Naive B cell (primary cell): ENCODE measurements around the gene BCAR3. TPM values are rescaled to one million over a fixed set of nuclear protein-coding genes. Genes with fewer than 3 reads are reported as not detected.
A peak's percentile ranks its signal among the peaks of the same experiment; 100 is the strongest.
"Not testable (repeated sequence)": the region's sequence is repeated elsewhere in the genome, so short reads cannot be mapped to it uniquely, and the experiment has no call there.

ENCODE experiments used
- ATAC-seq, 2 donors: fragments of 150-1000 bp; cut with Tn5 transposase; 2 replicates each; pipeline ENCODE4 v1.10.0; 2021; ENCODE audit warnings: low read depth in 2 of 2, mild to moderate bottlenecking in 2 of 2, moderate library complexity in 2 of 2
- DNase-seq: peaks from one replicate; pipeline ENCODE4 v3.0.0; 2022
- H3K27ac Mint-ChIP-seq, 6 donors: one replicate each; pipeline ENCODE4 v1.8.0; 2020 to 2022; ENCODE audit warnings: mild to moderate bottlenecking in 6 of 6, mixed read lengths in 6 of 6, moderate library complexity in 5 of 6, inconsistent platforms in 2 of 6
- H3K27me3 Mint-ChIP-seq, 3 donors: one replicate each; pipeline ENCODE4 v1.8.0; 2021 to 2022; ENCODE audit warnings: mixed read lengths in 3 of 3, mild to moderate bottlenecking in 1 of 3
- H3K36me3 Mint-ChIP-seq, 2 donors: one replicate each; pipeline ENCODE4 v1.8.0; 2020 to 2022; ENCODE audit warnings: mixed read lengths in 2 of 2, inconsistent platforms in 1 of 2, mild to moderate bottlenecking in 1 of 2
- H3K4me1 Mint-ChIP-seq, 3 donors: one replicate each; pipeline ENCODE4 v1.8.0; 2020 to 2022; ENCODE audit warnings: mixed read lengths in 3 of 3, inconsistent platforms in 1 of 3, mild to moderate bottlenecking in 1 of 3, moderate library complexity in 1 of 3
- H3K4me3 Mint-ChIP-seq, 8 donors: one replicate each; pipeline ENCODE4 v1.8.0; 2020 to 2022; ENCODE audit warnings: mild to moderate bottlenecking in 8 of 8, mixed read lengths in 8 of 8, moderate library complexity in 8 of 8, inconsistent platforms in 2 of 8
- H3K9me3 Mint-ChIP-seq, 7 donors: one replicate each; pipeline ENCODE4 v1.8.0; 2020 to 2022; ENCODE audit warnings: mixed read lengths in 7 of 7, mild to moderate bottlenecking in 5 of 7, inconsistent platforms in 2 of 7, moderate library complexity in 1 of 7
- polyA plus RNA-seq, 6 donors: library from polyadenylated mRNA; unstranded; fragments of 300-500 nt; fragmentation: Illumina TruSeq; gene quantifications; one replicate each; pipeline ENCODE4 v1.2.3, GENCODE V29; 2021; ENCODE audit warnings: low read depth in 6 of 6

BCAR3 gene
- polyA plus RNA-seq, 6 donors from 2014 or later: 0.73 to 3.2 (median 1.7) TPM; not detected in 1

DNA sequence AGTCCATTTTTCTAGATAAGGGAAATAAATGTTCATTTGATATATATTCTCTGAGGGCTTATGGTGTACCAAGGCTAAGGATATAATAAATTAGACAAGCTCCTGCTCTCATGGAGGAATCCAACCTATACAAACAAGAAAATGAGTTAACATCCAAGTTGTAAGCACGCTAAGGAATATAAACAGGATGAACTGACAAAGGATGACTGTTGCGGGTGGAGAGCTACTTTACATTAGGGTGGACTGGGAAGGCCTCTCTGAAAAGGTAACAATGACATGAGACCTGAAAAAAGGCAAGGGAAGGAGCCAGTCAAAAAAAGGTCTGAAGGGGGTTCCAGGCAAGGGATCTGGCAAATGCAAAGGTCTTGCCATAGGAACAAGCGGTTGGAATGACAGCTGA is 3.1 kb downstream of the BCAR3 start:
- ATAC-seq (no peak), DNase-seq (no peak)
- Mint-ChIP-seq H3K9me3 (no peaks in the 10 kb centered on the region), H3K27me3 (no peaks in the 10 kb centered on the region), H3K4me1 (peaks cover 24 to 33% (median 26%) of the 10 kb centered on the region in 3 donors), H3K27ac (no peak overlapping the region), H3K4me3 (no peak overlapping the region), H3K36me3 (peaks cover 0 to 5% of the 10 kb centered on the region in 2 donors)

- Mint-ChIP-seq H3K4me3 (no peak overlapping the region), H3K4me1 (peaks cover 24 to 32% (median 31%) of the 10 kb centered on the region in 3 donors), H3K9me3 (no peaks in the 10 kb centered on the region), H3K27ac (peak overlapping the region in 1 of 6 donors; percentile 82), H3K27me3 (no peaks in the 10 kb centered on the region), H3K36me3 (peaks cover 0 to 11% of the 10 kb centered on the region in 2 donors)
- DNase-seq (no peak), ATAC-seq (no peak)
Observed at GRCh38 chr1:93677729-93678128, 3.9 kb downstream of the BCAR3 start.

- peak overlapping the region in 1 of 6 donors; percentile 86 for H3K27ac Mint-ChIP-seq
- H3K9me3 Mint-ChIP-seq: no peaks in the 10 kb centered on the region
- no peak for ATAC-seq
- no peak overlapping the region for H3K4me3 Mint-ChIP-seq
- no peak for DNase-seq
- H3K27me3 Mint-ChIP-seq: no peaks in the 10 kb centered on the region
- peaks cover 18 to 31% (median 26%) of the 10 kb centered on the region in 3 donors for H3K4me1 Mint-ChIP-seq
- peaks cover 0 to 12% of the 10 kb centered on the region in 2 donors for H3K36me3 Mint-ChIP-seq
Observed at GRCh38 chr1:93676427-93676826, 5.2 kb downstream of the BCAR3 start.

DNA sequence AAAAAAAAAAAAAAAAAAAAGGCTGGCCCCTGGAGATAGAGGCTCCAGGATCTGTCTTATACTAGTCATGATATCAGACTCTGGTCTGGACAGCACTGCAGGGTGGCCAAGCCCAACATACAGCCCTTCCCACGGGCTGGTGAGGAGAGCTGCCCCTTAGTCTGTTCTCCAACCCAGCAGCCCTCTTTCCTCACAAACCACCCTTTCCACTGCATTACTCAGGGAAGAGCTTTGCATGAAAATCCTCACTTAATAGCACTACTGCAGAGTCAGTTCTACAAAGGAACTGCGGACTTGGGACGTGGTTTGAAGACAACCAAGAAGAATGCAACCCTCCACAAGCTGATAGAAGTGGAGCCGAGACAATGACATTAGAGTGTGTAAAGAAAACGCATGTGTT is 5.7 kb downstream of the BCAR3 start:
- Mint-ChIP-seq H3K4me1 (peaks cover 18 to 31% (median 25%) of the 10 kb centered on the region in 3 donors), H3K4me3 (no peak overlapping the region), H3K36me3 (peaks cover 0 to 12% of the 10 kb centered on the region in 2 donors), H3K27me3 (no peaks in the 10 kb centered on the region), H3K27ac (peak overlapping the region in 2 of 6 donors; percentile 6 to 43), H3K9me3 (no peaks in the 10 kb centered on the region)
- ATAC-seq (no peak), DNase-seq (no peak)

- Mint-ChIP-seq H3K36me3 (peaks cover 0 to 12% of the 10 kb centered on the region in 2 donors), H3K4me1 (peaks cover 13 to 25% (median 18%) of the 10 kb centered on the region in 3 donors), H3K9me3 (no peaks in the 10 kb centered on the region), H3K4me3 (no peak overlapping the region), H3K27me3 (no peaks in the 10 kb centered on the region), H3K27ac (peak overlapping the region in 1 of 6 donors; percentile 87)
- ATAC-seq (no peak), DNase-seq (no peak)
Observed at GRCh38 chr1:93675271-93675670, 6.4 kb downstream of the BCAR3 start.

DNA sequence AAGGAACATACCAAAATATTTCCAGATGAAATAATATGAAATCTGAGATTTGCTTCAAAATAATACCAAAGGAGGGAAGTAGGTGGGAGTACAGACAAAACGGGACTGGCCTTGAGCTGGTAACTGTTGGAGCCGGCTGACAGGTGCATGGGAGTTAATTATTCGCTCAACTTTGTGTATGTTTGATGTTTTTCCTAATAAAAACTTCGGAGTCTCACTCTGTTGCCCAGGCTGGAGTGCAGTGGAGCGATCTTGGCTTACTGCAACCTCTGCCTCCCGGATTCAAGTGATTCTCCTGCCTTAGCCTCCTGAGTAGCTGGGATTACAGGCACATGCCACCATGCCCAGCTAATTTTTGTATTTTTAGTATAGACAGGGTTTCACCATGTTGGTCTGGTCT is 7.6 kb downstream of the BCAR3 start:
- not testable (repeated sequence) for H3K27me3 Mint-ChIP-seq, DNase-seq, H3K27ac Mint-ChIP-seq, H3K9me3 Mint-ChIP-seq, H3K4me3 Mint-ChIP-seq, ATAC-seq
- H3K36me3 Mint-ChIP-seq: peaks cover 0 to 12% of the 10 kb centered on the region in 2 donors
- H3K4me1 Mint-ChIP-seq: peaks cover 13 to 16% (median 14%) of the 10 kb centered on the region in 3 donors

DNA sequence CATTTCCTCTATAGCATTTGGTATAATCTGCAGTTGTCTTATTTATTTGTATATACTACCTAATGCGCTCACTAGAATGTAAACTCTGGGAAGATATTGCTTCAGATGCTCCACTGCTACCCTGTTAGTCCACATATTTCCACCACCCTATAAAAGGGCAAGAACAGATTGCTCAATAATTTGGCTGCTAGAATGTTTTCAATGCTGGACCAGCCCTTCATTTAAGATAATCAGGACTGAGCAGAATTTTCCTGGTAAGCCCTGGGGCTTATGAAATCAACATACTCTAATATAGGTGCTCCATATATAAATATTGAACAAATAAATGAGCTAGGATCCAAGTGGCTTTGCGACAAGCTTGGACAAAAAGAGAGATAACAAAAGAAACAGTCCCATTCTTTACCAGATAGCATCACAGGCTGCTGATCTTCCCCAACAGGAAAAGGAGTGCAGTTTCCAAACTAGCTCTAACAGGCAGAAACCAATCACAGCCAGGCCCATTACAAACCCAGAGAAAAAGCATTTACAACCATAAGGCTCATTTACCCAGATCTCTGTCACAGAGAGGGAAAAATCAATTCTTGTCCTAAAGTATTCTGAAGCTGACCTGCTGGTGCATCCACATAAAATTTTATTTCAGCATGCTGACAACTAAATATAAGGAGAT is 8.3 kb downstream of the BCAR3 start:
- Mint-ChIP-seq H3K9me3 (no peaks in the 10 kb centered on the region), H3K36me3 (peaks cover 0 to 12% of the 10 kb centered on the region in 2 donors), H3K27me3 (no peaks in the 10 kb centered on the region), H3K4me1 (peaks cover 13 to 16% (median 14%) of the 10 kb centered on the region in 3 donors), H3K4me3 (no peak overlapping the region), H3K27ac (no peak overlapping the region)
- ATAC-seq (no peak), DNase-seq (no peak)

- H3K9me3 Mint-ChIP-seq: no peaks in the 10 kb centered on the region
- DNase-seq: no peak
- no peak for ATAC-seq
- H3K4me3 Mint-ChIP-seq: no peak overlapping the region
- H3K36me3 Mint-ChIP-seq: peaks cover 0 to 12% of the 10 kb centered on the region in 2 donors
- no peaks in the 10 kb centered on the region for H3K27me3 Mint-ChIP-seq
- H3K4me1 Mint-ChIP-seq: peaks cover 12 to 16% (median 14%) of the 10 kb centered on the region in 3 donors
- no peak overlapping the region for H3K27ac Mint-ChIP-seq
Observed at GRCh38 chr1:93672477-93673162, 9.0 kb downstream of the BCAR3 start.

DNA sequence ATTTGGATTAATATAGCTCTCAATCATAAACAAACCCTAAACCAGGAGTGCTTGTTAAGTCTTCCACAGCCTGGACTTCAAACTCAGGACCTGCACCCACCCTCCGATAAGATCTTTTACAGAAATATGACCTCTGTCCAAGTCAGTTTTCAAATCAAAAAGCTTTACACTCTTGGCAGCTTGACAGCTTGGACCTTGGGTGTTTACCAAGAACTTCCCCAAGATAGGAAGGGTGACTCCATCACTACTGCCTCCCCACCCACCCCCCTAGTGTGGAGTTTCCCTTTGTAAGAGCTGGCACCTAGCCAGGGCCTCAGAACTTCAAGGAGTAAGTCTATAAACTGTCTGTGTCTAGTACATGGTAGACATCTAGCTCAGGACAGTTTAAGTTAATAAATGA is 9.6 kb downstream of the BCAR3 start:
- H3K27ac Mint-ChIP-seq: peak overlapping the region in 2 of 6 donors; percentile 28 to 47
- no peak overlapping the region for H3K4me3 Mint-ChIP-seq
- no peak for DNase-seq
- no peak for ATAC-seq
- H3K9me3 Mint-ChIP-seq: no peaks in the 10 kb centered on the region
- peaks cover 0 to 12% of the 10 kb centered on the region in 2 donors for H3K36me3 Mint-ChIP-seq
- peaks cover 8 to 14% (median 10%) of the 10 kb centered on the region in 3 donors for H3K4me1 Mint-ChIP-seq
- H3K27me3 Mint-ChIP-seq: no peaks in the 10 kb centered on the region

GRCh38 chr1:93671099-93671621 is 10.5 kb downstream of the BCAR3 start:
- H3K9me3 Mint-ChIP-seq: no peaks in the 10 kb centered on the region
- no peak overlapping the region for H3K27ac Mint-ChIP-seq
- no peak for DNase-seq
- peaks cover 0 to 12% of the 10 kb centered on the region in 2 donors for H3K36me3 Mint-ChIP-seq
- no peak for ATAC-seq
- no peak overlapping the region for H3K4me3 Mint-ChIP-seq
- H3K4me1 Mint-ChIP-seq: peaks cover 3 to 14% (median 6%) of the 10 kb centered on the region in 3 donors
- H3K27me3 Mint-ChIP-seq: no peaks in the 10 kb centered on the region

GRCh38 chr1:93670141-93670540 is 11.5 kb downstream of the BCAR3 start:
- Mint-ChIP-seq H3K27me3 (no peaks in the 10 kb centered on the region), H3K9me3 (no peaks in the 10 kb centered on the region), H3K36me3 (peaks cover 0 to 12% of the 10 kb centered on the region in 2 donors), H3K27ac (no peak overlapping the region), H3K4me3 (no peak overlapping the region), H3K4me1 (peaks cover 0 to 14% (median 6%) of the 10 kb centered on the region in 3 donors)
- ATAC-seq: no peak
- DNase-seq: no peak

- no peaks in the 10 kb centered on the region for H3K9me3 Mint-ChIP-seq
- H3K27me3 Mint-ChIP-seq: no peaks in the 10 kb centered on the region
- H3K4me1 Mint-ChIP-seq: peaks cover 0 to 10% (median 6%) of the 10 kb centered on the region in 3 donors
- peaks cover 0 to 12% of the 10 kb centered on the region in 2 donors for H3K36me3 Mint-ChIP-seq
- DNase-seq (no peak), ATAC-seq (no peak)
- H3K27ac Mint-ChIP-seq: peak overlapping the region in 1 of 6 donors; percentile 54
- no peak overlapping the region for H3K4me3 Mint-ChIP-seq
Observed at GRCh38 chr1:93669369-93669768, 12.3 kb downstream of the BCAR3 start.

GRCh38 chr1:93668951-93669350 is 12.7 kb downstream of the BCAR3 start:
- Mint-ChIP-seq H3K27ac (no peak overlapping the region), H3K4me3 (no peak overlapping the region), H3K27me3 (no peaks in the 10 kb centered on the region), H3K4me1 (peaks cover 0 to 10% (median 6%) of the 10 kb centered on the region in 3 donors), H3K36me3 (peaks cover 0 to 12% of the 10 kb centered on the region in 2 donors), H3K9me3 (no peaks in the 10 kb centered on the region)
- DNase-seq (no peak), ATAC-seq (no peak)

DNA sequence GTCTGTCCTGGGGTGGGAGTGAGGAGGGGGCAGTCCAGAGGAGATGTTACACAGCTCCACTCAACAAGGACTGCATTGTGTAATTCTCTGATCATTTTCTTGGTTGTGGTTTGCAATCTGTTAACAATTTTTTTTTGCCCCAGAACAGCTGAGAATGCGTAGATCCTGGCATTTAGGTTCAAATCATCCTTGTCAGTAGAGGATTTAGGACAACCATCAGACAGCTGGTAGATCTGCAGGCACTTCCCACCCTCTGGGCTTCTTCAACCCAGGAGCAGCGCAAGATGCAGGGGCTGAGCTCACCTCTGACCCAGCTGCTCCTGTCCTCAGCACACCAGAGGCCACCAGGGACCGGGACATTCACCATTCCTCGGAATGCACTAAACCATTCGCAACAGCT is 13.5 kb downstream of the BCAR3 start:
- Mint-ChIP-seq H3K27ac (no peak overlapping the region), H3K27me3 (no peaks in the 10 kb centered on the region), H3K9me3 (peaks cover 0 to 2% (median 0%) of the 10 kb centered on the region in 7 donors), H3K4me1 (peaks cover 0 to 13% (median 6%) of the 10 kb centered on the region in 3 donors), H3K36me3 (peaks cover 0 to 5% of the 10 kb centered on the region in 2 donors), H3K4me3 (no peak overlapping the region)
- no peak for DNase-seq
- no peak for ATAC-seq
